ENCODE data around the gene EP300.
"Not testable (repeated sequence)": the region's sequence is repeated elsewhere in the genome, so short reads cannot be mapped to it uniquely, and the experiment has no call there.

Gene EP300

GRCh38 chr22:41146573-41146972 is 54.2 kb downstream of the EP300 start:
- DNase-seq (ENCODE audit: low read depth in 1 of 2, low spot score in 1 of 2): no peak

DNA sequence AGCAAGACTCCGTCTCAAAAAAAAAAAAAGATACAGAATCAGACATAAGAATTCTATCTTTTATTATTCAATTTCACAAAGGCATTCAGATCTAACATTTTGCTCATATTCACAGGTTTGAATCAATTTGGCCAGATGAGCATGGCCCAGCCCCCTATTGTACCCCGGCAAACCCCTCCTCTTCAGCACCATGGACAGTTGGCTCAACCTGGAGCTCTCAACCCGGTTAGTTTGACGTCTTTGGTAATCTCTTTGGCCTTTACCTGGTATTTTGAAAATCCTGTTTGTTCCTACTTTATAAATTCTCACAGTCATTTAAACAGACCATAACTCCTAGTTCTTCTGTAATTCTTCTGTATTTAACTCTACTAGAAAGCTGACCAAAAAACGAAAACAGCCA is 55.3 kb downstream of the EP300 start:
- no peak for DNase-seq (ENCODE audit: low read depth in 1 of 2, low spot score in 1 of 2)

- no peak for DNase-seq (ENCODE audit: low read depth in 1 of 2, low spot score in 1 of 2)
Observed at GRCh38 chr22:41152902-41153301, 60.5 kb downstream of the EP300 start.

DNA sequence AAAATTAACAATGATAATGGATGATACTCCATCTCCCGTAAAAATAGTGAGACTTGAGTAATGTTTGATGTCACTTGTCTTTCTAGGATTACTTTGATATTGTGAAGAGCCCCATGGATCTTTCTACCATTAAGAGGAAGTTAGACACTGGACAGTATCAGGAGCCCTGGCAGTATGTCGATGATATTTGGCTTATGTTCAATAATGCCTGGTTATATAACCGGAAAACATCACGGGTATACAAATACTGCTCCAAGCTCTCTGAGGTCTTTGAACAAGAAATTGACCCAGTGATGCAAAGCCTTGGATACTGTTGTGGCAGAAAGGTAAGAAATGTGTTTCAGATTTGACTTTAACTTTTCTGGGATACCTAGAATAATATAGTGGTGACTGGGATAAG is 64.7 kb downstream of the EP300 start:
- no peak for DNase-seq (ENCODE audit: low read depth in 1 of 2, low spot score in 1 of 2)

- no peak for DNase-seq (ENCODE audit: low read depth in 1 of 2, low spot score in 1 of 2)
Observed at GRCh38 chr22:41169157-41169556, 76.8 kb downstream of the EP300 start.

- no peak for DNase-seq (ENCODE audit: low read depth in 1 of 2, low spot score in 1 of 2)
Observed at GRCh38 chr22:41171996-41172395, 79.6 kb downstream of the EP300 start.

DNA sequence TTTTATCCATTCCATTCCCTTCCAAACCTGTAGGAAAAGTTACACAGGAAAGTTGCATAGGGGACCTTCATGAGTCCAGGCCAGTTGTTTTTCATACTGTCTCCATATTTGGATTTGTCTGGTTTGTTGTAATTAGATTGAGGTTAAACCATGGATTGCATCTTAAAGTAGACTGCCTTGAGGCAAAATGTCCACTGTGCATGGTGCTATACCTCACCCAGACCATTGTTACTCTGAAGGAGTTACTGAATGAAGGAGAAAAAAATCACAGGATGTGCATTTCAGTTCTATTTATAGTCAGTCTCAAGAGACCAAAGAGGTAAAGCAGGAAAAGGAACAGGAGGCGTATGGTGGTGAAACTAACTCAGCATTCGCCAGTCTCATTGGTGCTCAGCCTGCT is 83.2 kb downstream of the EP300 start:
- no peak for DNase-seq (ENCODE audit: low read depth in 1 of 2, low spot score in 1 of 2)

- no peak for DNase-seq (ENCODE audit: low read depth in 1 of 2, low spot score in 1 of 2)
Observed at GRCh38 chr22:41177040-41177621, 84.7 kb downstream of the EP300 start.

GRCh38 chr22:41177622-41178424 is 85.4 kb downstream of the EP300 start:
- no peak for DNase-seq (ENCODE audit: low read depth in 1 of 2, low spot score in 1 of 2)

DNA sequence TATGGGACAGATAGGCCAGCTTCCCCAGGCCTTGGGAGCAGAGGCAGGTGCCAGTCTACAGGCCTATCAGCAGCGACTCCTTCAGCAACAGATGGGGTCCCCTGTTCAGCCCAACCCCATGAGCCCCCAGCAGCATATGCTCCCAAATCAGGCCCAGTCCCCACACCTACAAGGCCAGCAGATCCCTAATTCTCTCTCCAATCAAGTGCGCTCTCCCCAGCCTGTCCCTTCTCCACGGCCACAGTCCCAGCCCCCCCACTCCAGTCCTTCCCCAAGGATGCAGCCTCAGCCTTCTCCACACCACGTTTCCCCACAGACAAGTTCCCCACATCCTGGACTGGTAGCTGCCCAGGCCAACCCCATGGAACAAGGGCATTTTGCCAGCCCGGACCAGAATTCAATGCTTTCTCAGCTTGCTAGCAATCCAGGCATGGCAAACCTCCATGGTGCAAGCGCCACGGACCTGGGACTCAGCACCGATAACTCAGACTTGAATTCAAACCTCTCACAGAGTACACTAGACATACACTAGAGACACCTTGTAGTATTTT is 86.1 kb downstream of the EP300 start:
- DNase-seq (ENCODE audit: low read depth in 1 of 2, low spot score in 1 of 2): no peak

DNA sequence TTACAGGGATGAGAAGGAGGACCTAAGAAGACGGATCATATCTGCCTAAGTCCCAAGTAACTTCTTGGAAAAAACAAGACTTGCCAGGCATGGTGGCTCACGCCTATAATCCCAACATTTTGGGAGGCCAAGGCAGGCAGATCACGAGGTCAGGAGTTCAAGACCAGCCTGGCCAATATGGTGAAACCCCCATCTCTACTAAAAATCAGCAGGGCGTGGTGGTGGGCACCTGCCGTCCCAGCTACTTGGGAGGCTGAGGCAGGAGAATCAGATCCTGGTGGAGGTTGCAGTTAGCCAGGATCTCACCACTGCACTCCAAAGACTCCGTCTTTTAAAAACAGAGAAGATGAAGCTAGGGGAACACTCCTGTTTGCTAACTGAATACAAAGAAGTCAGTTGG is 88.0 kb downstream of the EP300 start:
- DNase-seq (ENCODE audit: low read depth in 1 of 2, low spot score in 1 of 2): not testable (repeated sequence)

GRCh38 chr22:41180926-41181325 is 88.5 kb downstream of the EP300 start:
- no peak for DNase-seq (ENCODE audit: low read depth in 1 of 2, low spot score in 1 of 2)

DNA sequence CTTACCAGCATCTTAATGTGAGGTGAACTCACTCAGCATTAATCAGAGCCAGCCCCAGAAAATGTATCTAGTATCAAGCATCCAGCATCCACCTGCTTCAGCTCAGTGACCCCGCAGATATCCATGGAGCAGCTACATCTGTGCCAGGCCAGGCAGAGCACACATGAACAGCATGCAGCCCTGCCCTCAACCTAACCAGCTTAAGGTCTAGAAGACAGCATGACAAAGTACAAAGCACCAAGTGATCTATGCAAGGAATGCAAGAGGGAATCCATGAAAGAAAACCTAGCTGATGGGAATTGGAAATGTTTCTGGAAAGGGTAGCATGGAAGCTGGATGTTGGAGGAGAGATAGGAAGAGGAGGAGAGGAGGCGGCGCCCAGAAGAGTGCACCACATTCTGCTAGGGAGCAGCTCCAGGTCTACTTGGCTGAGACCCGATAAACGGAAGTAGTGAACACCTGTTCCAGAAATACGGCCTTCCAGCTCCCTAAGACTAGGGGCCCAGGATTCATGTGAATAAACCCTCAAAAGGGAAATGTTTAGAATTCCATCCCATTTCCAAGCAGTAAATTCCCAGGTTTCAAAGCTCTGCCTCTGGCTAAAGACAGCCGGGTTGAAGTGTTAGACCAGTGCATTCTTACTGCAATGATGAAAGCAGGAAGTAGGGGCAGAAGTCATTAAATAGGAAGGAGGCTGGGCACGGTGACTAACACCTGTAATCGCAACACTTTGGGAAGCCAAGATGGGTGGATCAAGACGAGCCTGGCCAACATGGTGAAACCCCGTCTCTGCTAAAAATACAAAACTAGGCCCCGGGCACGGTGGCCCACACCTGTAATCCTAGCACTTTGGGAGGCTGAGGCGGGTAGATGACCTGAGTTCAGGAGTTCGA is 89.2 kb downstream of the EP300 start:
- no peak for DNase-seq (ENCODE audit: low read depth in 1 of 2, low spot score in 1 of 2)

DNA sequence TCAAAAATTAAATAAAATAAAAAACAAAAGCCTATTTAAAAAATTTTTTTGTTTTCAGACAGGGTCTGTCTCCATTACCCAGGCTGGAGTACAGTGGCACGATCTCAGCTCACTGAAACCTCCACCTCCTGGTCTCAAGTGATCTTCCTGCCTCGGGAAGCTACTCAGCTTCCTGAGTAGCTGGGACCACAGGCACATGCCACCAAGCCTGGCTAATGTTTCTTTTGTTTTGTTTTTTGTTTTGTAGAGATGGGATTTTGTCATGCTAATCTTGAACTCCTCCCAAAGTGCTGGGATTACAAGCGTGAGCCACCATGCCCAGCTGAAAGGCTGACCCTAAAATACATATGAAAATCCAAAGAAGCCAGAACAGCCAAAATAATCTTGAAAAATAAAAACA is 92.3 kb downstream of the EP300 start:
- DNase-seq (ENCODE audit: low read depth in 1 of 2, low spot score in 1 of 2): no peak

DNA sequence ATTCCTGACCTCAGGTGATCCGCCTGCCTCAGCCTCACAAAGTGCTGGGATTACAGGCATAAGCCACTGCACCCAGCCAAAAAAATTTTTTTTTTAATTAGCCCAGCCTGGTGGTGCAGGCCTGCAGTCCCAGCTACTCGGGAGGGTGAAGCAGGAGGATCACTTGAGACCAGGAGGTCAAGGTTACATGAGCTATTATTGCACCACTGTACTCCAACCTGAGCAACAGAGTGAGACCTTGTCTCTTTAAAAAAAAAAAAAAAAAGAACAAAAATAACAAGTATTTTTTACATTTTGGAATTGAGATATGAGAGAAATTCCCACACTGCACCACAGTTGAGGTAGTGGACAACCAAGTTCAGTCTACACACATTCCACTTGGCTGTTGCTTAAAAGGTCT is 99.1 kb downstream of the EP300 start:
- DNase-seq (ENCODE audit: low read depth in 1 of 2, low spot score in 1 of 2): no peak

DNA sequence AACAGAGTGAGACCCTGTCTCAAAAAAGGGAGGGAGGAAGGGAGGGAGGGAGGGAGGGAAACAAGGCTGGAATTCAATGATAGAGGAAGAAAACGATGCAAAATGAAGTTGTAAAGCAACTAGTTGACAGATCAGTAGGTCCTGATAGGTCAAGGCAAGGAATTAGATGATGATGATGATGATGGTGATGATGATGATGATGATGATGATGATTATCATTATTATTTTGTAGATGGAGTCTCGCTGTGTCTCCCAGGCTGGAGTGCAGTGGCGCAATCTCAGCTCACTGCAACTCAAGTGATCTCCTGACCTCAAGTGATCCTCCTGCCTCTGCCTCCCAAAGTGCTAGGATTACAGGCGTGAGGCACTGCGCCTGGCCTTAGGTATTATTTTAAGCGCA is 101.4 kb downstream of the EP300 start:
- no peak for DNase-seq (ENCODE audit: low read depth in 1 of 2, low spot score in 1 of 2)

GRCh38 chr22:41197038-41197972 is 104.9 kb downstream of the EP300 start:
- DNase-seq (ENCODE audit: low read depth in 1 of 2, low spot score in 1 of 2): peak; percentile 66 to 67

GRCh38 chr22:41198027-41198580 is 105.7 kb downstream of the EP300 start:
- DNase-seq (ENCODE audit: low read depth in 1 of 2, low spot score in 1 of 2): peak in 1 of 2 donors; percentile 40

- DNase-seq (ENCODE audit: low read depth in 1 of 2, low spot score in 1 of 2): no peak
Observed at GRCh38 chr22:41201141-41201540, 108.7 kb downstream of the EP300 start.

DNA sequence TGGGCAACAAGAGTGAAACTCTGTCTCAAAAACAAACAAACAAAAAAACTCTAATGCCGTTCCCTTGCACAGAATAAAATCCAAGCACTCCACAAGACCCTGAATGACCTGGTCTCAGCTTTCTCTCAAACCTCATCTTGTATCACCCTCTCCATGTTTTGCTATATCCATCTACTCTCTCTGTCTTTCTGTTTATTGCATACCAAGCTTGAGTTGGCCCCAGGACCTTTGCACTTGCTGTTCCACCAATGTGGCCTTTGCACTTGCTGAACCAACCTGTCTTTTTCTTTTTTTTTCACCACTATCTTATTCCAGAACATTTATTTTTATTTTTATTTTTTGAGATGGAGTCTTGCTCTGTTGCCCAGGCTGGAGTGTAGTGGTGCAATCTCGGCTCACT is 110.7 kb downstream of the EP300 start:
- DNase-seq (ENCODE audit: low read depth in 1 of 2, low spot score in 1 of 2): no peak

Data from activated CD4-positive, alpha-beta T cell treated with anti-CD3 and anti-CD28 coated beads, Interleukin-2, amount 50 U/mL, for 24 hours (primary cell).